GM18508 (cell line): ENCODE results near the gene GPD1.
"Not testable (repeated sequence)": the region's sequence is repeated elsewhere in the genome, so short reads cannot be mapped to it uniquely, and the experiment has no call there.

Experiments used
- ATAC-seq: cut with Tn5 transposase; IDR thresholded peaks from one replicate; pipeline ENCODE4 v1.9.1; 2021; ENCODE audit warnings: moderate number of reproducible peaks; ENCODE audit not compliant: insufficient read depth, unreplicated experiment

The GPD1 gene

GRCh38 chr12:50073206-50073605 is 30.6 kb upstream of the GPD1 start:
- ATAC-seq = no peak

GRCh38 chr12:50073712-50074111 is 30.1 kb upstream of the GPD1 start:
- no peak for ATAC-seq

- peak; percentile 65 for ATAC-seq
These were observed 28.6 kb upstream of the GPD1 start for GRCh38 chr12:50074936-50075807.

- ATAC-seq = no peak
These were observed 28.0 kb upstream of the GPD1 start for GRCh38 chr12:50075808-50076170.

GRCh38 chr12:50077099-50077498 is 26.7 kb upstream of the GPD1 start:
- no peak for ATAC-seq

GRCh38 chr12:50078281-50078680 is 25.5 kb upstream of the GPD1 start:
- no peak for ATAC-seq

- no peak for ATAC-seq
These were observed 24.0 kb upstream of the GPD1 start for GRCh38 chr12:50079771-50080170.

GRCh38 chr12:50081096-50081808 is 22.6 kb upstream of the GPD1 start:
- no peak for ATAC-seq

GRCh38 chr12:50082644-50083043 is 21.2 kb upstream of the GPD1 start:
- no peak for ATAC-seq

- ATAC-seq = no peak
These were observed 20.5 kb upstream of the GPD1 start for GRCh38 chr12:50083301-50083700.

GRCh38 chr12:50084409-50084774 is 19.4 kb upstream of the GPD1 start:
- ATAC-seq = not testable (repeated sequence)

- peak; percentile 25 for ATAC-seq
These were observed 18.8 kb upstream of the GPD1 start, which contains the start of gene SMARCD1 for GRCh38 chr12:50084775-50085614. Gene SMARCD1 (plus strand): TSS chr12:50085342. CDS start chr12:50085370, 28 bp downstream.

- no peak for ATAC-seq
These were observed 18.2 kb upstream of the GPD1 start for GRCh38 chr12:50085615-50086072.

- no peak for ATAC-seq
These were observed 17.7 kb upstream of the GPD1 start for GRCh38 chr12:50086148-50086547.

- ATAC-seq = no peak
These were observed 16.7 kb upstream of the GPD1 start for GRCh38 chr12:50087151-50087550.

- ATAC-seq = no peak
These were observed 15.8 kb upstream of the GPD1 start for GRCh38 chr12:50087995-50088394.

GRCh38 chr12:50088577-50089335 is 15.1 kb upstream of the GPD1 start:
- no peak for ATAC-seq

GRCh38 chr12:50089730-50090129 is 14.1 kb upstream of the GPD1 start:
- ATAC-seq = no peak

GRCh38 chr12:50090391-50090790 is 13.4 kb upstream of the GPD1 start:
- no peak for ATAC-seq

GRCh38 chr12:50097952-50098351 is 5.9 kb upstream of the GPD1 start:
- no peak for ATAC-seq
